ENCODE results near the gene CNTNAP5.
"Not testable (repeated sequence)": the region's sequence is repeated elsewhere in the genome, so short reads cannot be mapped to it uniquely, and the experiment has no call there.

CNTNAP5 gene

DNA sequence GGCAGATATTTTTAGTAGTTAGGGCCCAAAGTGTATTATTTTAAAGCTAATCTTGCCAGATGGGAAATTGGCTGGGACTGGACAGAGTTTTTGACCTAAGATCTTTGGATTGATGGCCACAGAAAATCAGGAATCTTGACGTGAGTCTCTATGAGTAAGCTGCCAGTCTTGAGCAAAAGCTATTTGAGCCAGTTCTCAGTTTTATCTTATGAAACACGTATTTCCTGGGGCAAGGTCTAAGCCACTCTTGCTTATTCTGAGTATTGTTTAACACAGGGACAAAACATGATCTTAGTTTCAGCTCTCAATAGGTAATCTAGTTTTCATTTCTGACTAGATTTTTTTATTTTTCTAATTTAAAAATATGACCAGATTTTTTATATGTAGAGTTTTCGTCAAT, 329.4 kb downstream of the CNTNAP5 start:
- TF ChIP-seq, protein P1, sequence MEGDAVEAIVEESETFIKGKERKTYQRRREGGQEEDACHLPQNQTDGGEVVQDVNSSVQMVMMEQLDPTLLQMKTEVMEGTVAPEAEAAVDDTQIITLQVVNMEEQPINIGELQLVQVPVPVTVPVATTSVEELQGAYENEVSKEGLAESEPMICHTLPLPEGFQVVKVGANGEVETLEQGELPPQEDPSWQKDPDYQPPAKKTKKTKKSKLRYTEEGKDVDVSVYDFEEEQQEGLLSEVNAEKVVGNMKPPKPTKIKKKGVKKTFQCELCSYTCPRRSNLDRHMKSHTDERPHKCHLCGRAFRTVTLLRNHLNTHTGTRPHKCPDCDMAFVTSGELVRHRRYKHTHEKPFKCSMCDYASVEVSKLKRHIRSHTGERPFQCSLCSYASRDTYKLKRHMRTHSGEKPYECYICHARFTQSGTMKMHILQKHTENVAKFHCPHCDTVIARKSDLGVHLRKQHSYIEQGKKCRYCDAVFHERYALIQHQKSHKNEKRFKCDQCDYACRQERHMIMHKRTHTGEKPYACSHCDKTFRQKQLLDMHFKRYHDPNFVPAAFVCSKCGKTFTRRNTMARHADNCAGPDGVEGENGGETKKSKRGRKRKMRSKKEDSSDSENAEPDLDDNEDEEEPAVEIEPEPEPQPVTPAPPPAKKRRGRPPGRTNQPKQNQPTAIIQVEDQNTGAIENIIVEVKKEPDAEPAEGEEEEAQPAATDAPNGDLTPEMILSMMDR (conservative IDR thresholded peaks at IDR 0.05; ENCODE audit: low read depth, low read length): no peak
- H3K4me3 ChIP-seq (ENCODE audit: low read length): no peak overlapping the region
- DNase-seq (ENCODE audit: low read depth): no peak

DNA sequence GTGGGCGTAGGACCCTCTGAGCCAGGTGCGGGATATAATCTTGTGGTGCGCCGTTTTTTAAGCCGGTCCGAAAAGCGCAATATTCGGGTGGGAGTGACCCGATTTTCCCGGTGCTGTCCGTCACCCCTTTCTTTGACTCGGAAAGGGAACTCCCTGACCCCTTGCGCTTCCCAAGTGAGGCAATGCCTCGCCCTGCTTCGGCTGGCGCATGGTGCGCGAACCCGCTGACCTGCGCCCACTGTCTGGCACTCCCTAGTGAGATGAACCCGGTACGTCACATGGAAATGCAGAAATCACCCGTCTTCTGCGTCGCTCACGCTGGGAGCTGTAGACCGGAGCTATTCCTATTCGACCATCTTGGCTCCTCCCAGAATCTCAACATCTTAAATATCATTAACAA, 336.9 kb downstream of the CNTNAP5 start:
- not testable (repeated sequence) for DNase-seq (ENCODE audit: low read depth); H3K4me3 ChIP-seq (ENCODE audit: low read length)

DNA sequence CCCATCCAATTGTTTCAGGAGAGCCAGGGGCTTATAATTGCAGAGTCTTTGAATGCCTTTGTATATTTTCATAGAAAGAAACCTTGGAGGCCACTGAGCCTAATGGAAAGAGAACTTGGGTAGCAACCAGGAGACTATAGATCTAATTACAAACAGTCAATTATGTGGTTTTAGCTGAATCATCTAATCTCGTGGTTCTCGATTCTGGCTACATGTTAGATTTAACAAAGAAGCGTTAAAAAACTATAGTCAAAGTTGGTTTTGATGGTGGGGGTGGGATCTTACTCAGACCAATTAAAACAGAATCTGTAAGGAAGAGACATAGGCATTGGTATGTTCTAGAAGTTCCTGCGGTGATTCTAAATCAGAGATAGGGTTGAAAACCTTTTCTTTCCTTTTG, 344.1 kb downstream of the CNTNAP5 start:
- H3K4me3 ChIP-seq (ENCODE audit: low read length): no peak overlapping the region
- DNase-seq (ENCODE audit: low read depth): no peak
- TF ChIP-seq, protein P1 (conservative IDR thresholded peaks at IDR 0.05; ENCODE audit: low read depth, low read length): no peak

DNA sequence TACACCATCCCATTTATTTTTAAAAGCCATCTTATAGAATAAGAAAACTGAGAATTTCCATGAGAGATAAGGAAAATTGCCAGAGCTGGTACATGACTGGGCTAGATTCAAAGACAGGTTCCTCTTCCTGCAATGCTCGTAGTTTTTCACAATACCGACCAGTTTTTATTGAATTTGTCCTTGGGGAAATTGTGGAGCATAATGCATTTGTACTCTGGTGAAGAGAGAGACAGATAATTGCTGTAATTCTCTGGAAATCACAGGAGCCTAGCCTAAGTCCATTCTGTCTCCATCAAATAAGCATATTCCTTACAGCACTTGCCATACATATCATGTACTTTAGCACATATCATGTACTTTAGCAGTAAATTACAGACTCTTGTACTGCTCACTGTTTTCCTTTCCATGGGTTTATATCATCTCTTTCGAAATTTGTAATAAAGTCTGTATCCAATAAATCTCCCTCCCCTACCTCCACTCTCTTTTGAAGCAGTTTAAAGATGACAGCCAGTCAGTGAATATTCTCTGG, 355.2 kb downstream of the CNTNAP5 start:
- no peak for DNase-seq (ENCODE audit: low read depth)
- TF ChIP-seq, protein P1 (conservative IDR thresholded peaks at IDR 0.05; ENCODE audit: low read depth, low read length): no peak
- H3K4me3 ChIP-seq (ENCODE audit: low read length): no peak overlapping the region

DNA sequence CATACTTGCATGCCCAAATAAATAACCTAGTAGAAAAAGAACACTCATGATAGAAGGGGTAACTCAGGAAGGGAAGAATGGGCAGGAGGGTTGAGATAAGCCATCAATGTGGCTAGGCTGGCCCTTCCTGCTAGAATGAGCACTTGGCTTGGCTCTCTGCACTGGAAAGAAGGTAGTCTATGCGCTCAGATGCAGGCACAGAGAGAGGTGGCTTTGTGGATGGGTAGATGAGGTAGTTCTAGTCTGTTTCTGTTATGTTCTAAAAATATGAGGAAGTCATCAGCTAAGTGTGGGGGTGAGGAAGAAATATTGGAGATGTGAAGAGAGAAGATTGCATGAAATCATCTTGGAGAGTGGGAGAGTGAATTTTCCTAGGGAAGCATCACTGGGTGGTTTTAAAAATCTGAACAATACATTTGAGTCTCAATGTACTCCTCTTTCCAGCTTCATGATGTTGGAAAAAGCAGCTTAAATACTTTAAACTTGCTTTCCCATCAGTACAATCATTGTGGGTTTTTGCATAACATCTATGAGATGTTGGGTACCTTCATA, 357.1 kb downstream of the CNTNAP5 start:
- DNase-seq (ENCODE audit: low read depth): no peak
- TF ChIP-seq, protein P1 (conservative IDR thresholded peaks at IDR 0.05; ENCODE audit: low read depth, low read length): no peak
- H3K4me3 ChIP-seq (ENCODE audit: low read length): no peak overlapping the region

DNA sequence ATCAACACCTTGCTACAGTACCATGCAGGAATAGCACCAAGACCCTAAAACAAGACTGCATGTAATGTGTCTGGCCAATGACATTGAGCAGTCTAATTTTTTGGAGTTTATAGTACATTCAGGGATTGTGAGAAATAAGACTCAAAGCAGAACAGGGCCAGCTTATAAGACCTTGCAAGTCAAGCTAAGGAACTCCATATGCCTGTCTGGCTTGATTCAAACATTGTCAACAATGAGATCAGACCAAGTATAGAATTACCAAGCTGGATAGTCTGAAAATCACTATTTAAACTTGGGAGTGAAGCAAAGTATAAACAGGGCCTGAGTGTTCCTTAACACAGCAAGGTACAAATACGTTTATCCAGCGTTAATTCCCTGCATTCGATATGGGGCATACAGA, 370.9 kb downstream of the CNTNAP5 start:
- TF ChIP-seq, protein P1 (conservative IDR thresholded peaks at IDR 0.05; ENCODE audit: low read depth, low read length): no peak

DNA sequence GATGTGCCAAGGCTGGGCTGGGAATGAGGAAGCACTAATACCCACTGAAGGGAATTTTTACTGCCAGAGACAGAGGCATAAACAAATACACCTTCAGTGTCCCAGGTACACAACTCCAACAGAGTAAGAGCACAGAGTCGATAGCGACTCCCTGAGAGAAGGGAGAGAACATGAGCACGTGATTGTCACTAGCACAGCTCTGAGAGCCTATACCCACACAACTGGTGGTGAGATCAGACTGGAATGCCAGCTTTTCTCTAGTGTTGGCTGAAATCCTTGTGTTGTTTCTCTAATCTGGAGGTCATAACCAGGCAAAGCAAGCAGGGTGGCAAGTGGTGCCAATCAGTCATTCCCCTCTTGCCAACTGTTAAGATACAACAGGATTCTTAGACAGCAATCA, 377.2 kb downstream of the CNTNAP5 start:
- no peak for DNase-seq (ENCODE audit: low read depth)
- TF ChIP-seq, protein P1 (conservative IDR thresholded peaks at IDR 0.05; ENCODE audit: low read depth, low read length): no peak
- no peak overlapping the region for H3K4me3 ChIP-seq (ENCODE audit: low read length)

More for the DNA sequence above, 370.9 kb downstream of the CNTNAP5 start:
- DNase-seq (ENCODE audit: low read depth): no peak
- H3K4me3 ChIP-seq (ENCODE audit: low read length): no peak overlapping the region

DNA sequence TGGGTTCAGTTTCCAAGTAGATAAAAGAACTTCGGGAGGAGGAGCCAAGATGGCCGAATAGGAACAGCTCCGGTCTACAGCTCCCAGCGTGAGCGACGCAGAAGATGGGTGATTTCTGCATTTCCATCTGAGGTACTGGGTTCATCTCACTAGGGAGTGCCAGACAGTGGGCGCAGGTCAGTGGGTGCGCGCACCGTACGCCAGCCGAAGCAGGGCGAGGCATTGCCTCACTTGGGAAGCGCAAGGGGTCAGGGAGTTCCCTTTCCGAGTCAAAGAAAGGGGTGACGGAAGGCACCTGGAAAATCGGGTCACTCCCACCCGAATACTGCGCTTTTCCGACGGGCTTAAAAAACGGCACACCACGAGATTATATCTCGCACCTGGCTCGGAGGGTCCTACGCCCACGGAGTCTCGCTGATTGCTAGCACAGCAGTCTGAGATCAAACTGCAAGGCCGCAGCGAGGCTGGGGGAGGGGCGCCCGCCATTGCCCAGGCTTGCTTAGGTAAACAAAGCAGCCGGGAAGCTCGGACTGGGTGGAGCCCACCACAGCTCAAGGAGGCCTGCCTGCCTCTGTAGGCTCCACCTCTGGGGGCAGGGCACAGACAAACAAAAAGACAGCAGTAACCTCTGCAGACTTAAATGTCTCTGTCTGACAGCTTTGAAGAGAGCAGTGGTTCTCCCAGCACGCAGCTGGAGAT, 382.9 kb downstream of the CNTNAP5 start:
- not testable (repeated sequence) for H3K4me3 ChIP-seq (ENCODE audit: low read length); DNase-seq (ENCODE audit: low read depth)
